ENCODE results near the gene ZNF100. TPM values are rescaled to one million over a fixed set of nuclear protein-coding genes. Genes with fewer than 3 reads are reported as not detected.
"Not testable (repeated sequence)": the region's sequence is repeated elsewhere in the genome, so short reads cannot be mapped to it uniquely, and the experiment has no call there.

ZNF100 gene
- total and polyA plus RNA-seq, 7 experiments from 2014 or later, result 9.5 to 22.5 (median 18.4) TPM

DNA sequence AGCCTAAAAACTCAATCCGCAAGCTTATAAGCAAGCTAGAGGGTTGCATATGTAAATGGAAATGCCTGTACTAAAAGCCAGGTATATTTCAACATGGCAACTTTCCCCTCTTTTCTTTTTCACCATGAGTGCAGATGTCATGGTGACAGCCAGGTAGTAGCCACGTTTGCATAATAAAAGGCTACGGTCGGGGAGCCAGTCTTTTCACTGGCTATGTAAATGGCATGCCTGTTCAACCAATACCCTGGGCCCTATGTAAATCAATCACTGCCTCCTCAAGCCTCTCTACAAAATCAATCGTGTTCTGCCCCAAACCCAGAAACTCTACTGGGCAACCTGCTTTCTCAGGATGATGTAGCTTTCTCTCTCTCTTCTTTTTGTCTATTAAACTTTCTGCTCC is 87.4 kb downstream of the ZNF100 start:
- H3K27ac Mint-ChIP-seq, result no peak overlapping the region
- ChIA-PET POLR2A (no interaction called here), CTCF (no interaction called here)
- peaks cover 0 to 7% (median 3%) of the 10 kb centered on the region in 5 donors for H3K27me3 Mint-ChIP-seq
- no peak overlapping the region for H3K4me3 ChIP-seq (ENCODE audit: low read length)
- no peak overlapping the region for H3K4me3 Mint-ChIP-seq
- H3K27ac ChIP-seq (ENCODE audit: low read depth, low read length), result no peak overlapping the region
- H3K36me3 ChIP-seq (ENCODE audit: control insufficient read depth in 2 of 3, insufficient read depth in 3 of 3, low read length in 3 of 3), result no peaks in the 10 kb centered on the region
- peaks cover 0 to 22% (median 0%) of the 10 kb centered on the region in 7 donors for H3K4me1 Mint-ChIP-seq
- intact Hi-C loops (cut with micrococcal nuclease), result no loop called here
- no peaks in the 10 kb centered on the region for H3K27me3 ChIP-seq (ENCODE audit: control insufficient read depth in 2 of 2, insufficient read depth in 2 of 2, low read length in 2 of 2)
- no peak for DNase-seq
- no peaks in the 10 kb centered on the region for H3K9me3 ChIP-seq (ENCODE audit: control insufficient read depth in 2 of 3, low read length in 3 of 3)
- H3K36me3 Mint-ChIP-seq, result peaks cover 0 to 7% (median 0%) of the 10 kb centered on the region in 5 donors
- H3K4me1 ChIP-seq (ENCODE audit: control insufficient read depth in 2 of 2, insufficient read depth in 2 of 2, low read length in 2 of 2), result no peaks in the 10 kb centered on the region
- H3K9me3 Mint-ChIP-seq, result peaks cover 0 to 30% (median 4%) of the 10 kb centered on the region in 11 donors
- no peak for ATAC-seq

- CTCF ChIA-PET, result interaction anchor here (1.2 kb wide), 1 partner anchor 194 kb away, joined by 5 read pairs; no protein-coding TSS in a partner anchor
- Mint-ChIP-seq H3K36me3 (peaks cover 0 to 7% (median 0%) of the 10 kb centered on the region in 5 donors), H3K4me1 (peaks cover 0 to 22% (median 0%) of the 10 kb centered on the region in 7 donors), H3K27ac (peak overlapping the region in 4 of 9 donors; percentile 16 to 70 (median 36)), H3K9me3 (peaks cover 0 to 24% (median 4%) of the 10 kb centered on the region in 11 donors), H3K4me3 (peak overlapping the region in 8 of 10 donors; percentile 6 to 76 (median 63)), H3K27me3 (peaks cover 0 to 7% (median 3%) of the 10 kb centered on the region in 5 donors)
- Histone ChIP-seq H3K36me3 (ENCODE audit: control insufficient read depth in 2 of 3, insufficient read depth in 3 of 3, low read length in 3 of 3) (no peaks in the 10 kb centered on the region), H3K4me1 (ENCODE audit: control insufficient read depth in 2 of 2, insufficient read depth in 2 of 2, low read length in 2 of 2) (no peaks in the 10 kb centered on the region), H3K27ac (ENCODE audit: low read depth, low read length) (no peak overlapping the region), H3K27me3 (ENCODE audit: control insufficient read depth in 2 of 2, insufficient read depth in 2 of 2, low read length in 2 of 2) (no peaks in the 10 kb centered on the region), H3K9me3 (ENCODE audit: control insufficient read depth in 2 of 3, low read length in 3 of 3) (no peaks in the 10 kb centered on the region), H3K4me3 (ENCODE audit: low read length) (peak overlapping the region; percentile 20)
- intact Hi-C loops (cut with micrococcal nuclease), result loop anchor here in 1 of 2 donors (1.0 to 5.0 kb wide), 3 partner anchors 111 to 194 kb away; partner anchors contain the start of gene ZNF429
- DNase-seq (peak in 2 of 9 donors; percentile 4 to 8), ATAC-seq (peak; percentile 57)
- POLR2A ChIA-PET, result interaction anchor here (1.2 kb wide), 1 partner anchor 173 kb away, joined by 3 read pairs; the partner anchor contains the start of gene ZNF429
Observed at GRCh38 chr19:21677696-21678418, 89.5 kb downstream of the ZNF100 start.

- Histone ChIP-seq H3K4me3 (ENCODE audit: low read length) (no peak overlapping the region), H3K4me1 (ENCODE audit: control insufficient read depth in 2 of 2, insufficient read depth in 2 of 2, low read length in 2 of 2) (no peaks in the 10 kb centered on the region), H3K27me3 (ENCODE audit: control insufficient read depth in 2 of 2, insufficient read depth in 2 of 2, low read length in 2 of 2) (no peaks in the 10 kb centered on the region), H3K9me3 (ENCODE audit: control insufficient read depth in 2 of 3, low read length in 3 of 3) (no peaks in the 10 kb centered on the region), H3K36me3 (ENCODE audit: control insufficient read depth in 2 of 3, insufficient read depth in 3 of 3, low read length in 3 of 3) (no peaks in the 10 kb centered on the region), H3K27ac (ENCODE audit: low read depth, low read length) (no peak overlapping the region)
- DNase-seq, result no peak
- intact Hi-C loops (cut with micrococcal nuclease), result no loop called here
- no peak for ATAC-seq
- Mint-ChIP-seq H3K4me1 (peaks cover 0 to 15% (median 0%) of the 10 kb centered on the region in 7 donors), H3K27ac (no peak overlapping the region), H3K4me3 (no peak overlapping the region), H3K9me3 (peaks cover 0 to 11% (median 0%) of the 10 kb centered on the region in 11 donors), H3K36me3 (no peaks in the 10 kb centered on the region), H3K27me3 (peaks cover 0 to 5% (median 0%) of the 10 kb centered on the region in 5 donors)
- ChIA-PET POLR2A (no interaction called here), CTCF (no interaction called here)
Observed at GRCh38 chr19:21674454-21674853, 92.9 kb downstream of the ZNF100 start.

DNA sequence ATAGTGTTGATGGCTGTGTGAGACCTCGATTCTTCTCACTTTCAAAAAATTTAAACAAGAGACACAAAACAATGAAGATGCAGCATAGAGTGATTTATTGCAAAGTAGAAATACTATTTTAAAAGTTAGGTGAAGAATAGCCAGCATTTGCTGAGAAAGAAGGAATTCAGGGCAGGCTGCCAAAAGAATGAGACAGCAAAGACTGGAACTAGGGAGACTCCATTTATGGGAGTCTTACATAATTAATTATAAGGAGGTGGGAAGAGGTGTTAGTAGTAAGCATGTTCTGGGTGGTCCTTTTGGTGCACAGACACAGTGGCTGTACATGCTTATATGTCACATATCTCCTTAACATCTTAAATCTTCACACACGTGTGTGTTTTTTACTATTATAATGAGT is 93.9 kb downstream of the ZNF100 start:
- POLR2A ChIA-PET; H3K9me3 ChIP-seq (ENCODE audit: control insufficient read depth in 2 of 3, low read length in 3 of 3); H3K27me3 ChIP-seq (ENCODE audit: control insufficient read depth in 2 of 2, insufficient read depth in 2 of 2, low read length in 2 of 2); H3K36me3 Mint-ChIP-seq; H3K4me3 Mint-ChIP-seq; DNase-seq; H3K36me3 ChIP-seq (ENCODE audit: control insufficient read depth in 2 of 3, insufficient read depth in 3 of 3, low read length in 3 of 3); CTCF ChIA-PET; H3K4me1 ChIP-seq (ENCODE audit: control insufficient read depth in 2 of 2, insufficient read depth in 2 of 2, low read length in 2 of 2); H3K4me3 ChIP-seq (ENCODE audit: low read length); intact Hi-C loops (cut with micrococcal nuclease); H3K27me3 Mint-ChIP-seq; ATAC-seq; H3K9me3 Mint-ChIP-seq; H3K27ac Mint-ChIP-seq; H3K27ac ChIP-seq (ENCODE audit: low read depth, low read length): not testable (repeated sequence)
- peaks cover 0 to 15% (median 0%) of the 10 kb centered on the region in 7 donors for H3K4me1 Mint-ChIP-seq

Other genes with a start within 250 kb of the ZNF100 start
- gene ZNF43, start 68.6 kb upstream of the ZNF100 start, total RNA-seq, result 10 to 100 TPM; 20.5 to 39.3 (median 36.2) TPM
- 10 to 100 TPM; 13.4 to 24.3 TPM for gene ZNF43, start 68.6 kb upstream of the ZNF100 start, polyA plus RNA-seq
- gene ZNF208, start 243.4 kb upstream of the ZNF100 start, total RNA-seq, result 1 to 10 TPM in 4 of 5 experiments, not detected in 1; 2.6 to 8.6 (median 3.5) TPM
- under 1 TPM in 1 of 2 donors, not detected in 1; 0.08 TPM for gene ZNF208, start 243.4 kb upstream of the ZNF100 start, polyA plus RNA-seq